Left cardiac atrium (tissue), 4 donors: ENCODE data around the gene STK31. TPM values are rescaled to one million over a fixed set of nuclear protein-coding genes. Genes with fewer than 3 reads are reported as not detected.
"Not testable (repeated sequence)": the region's sequence is repeated elsewhere in the genome, so short reads cannot be mapped to it uniquely, and the experiment has no call there.

Experiments
- ATAC-seq, 2 donors: fragments of 200-7000 bp; cut with Tn5 transposase; one replicate each; pipeline ENCODE4 v1.9.1; 2020; ENCODE audit warnings: mild to moderate bottlenecking in 2 of 2, moderate library complexity in 2 of 2
- DNase-seq: peaks from one replicate; pipeline ENCODE4 v3.0.0-alpha.2; 2020
- intact Hi-C, 2 donors: fragments of 100-400 bp; cut with DNase I; formaldehyde crosslinking; loops; one replicate each; pipeline versions ENCODE4 v1.14.1 to v1.15.1; 2022 to 2023
- long read RNA-seq: library from polyadenylated mRNA; unstranded; transcript quantifications from one replicate; pipeline ENCODE4 v2.0.0, GENCODE V29; 2021
- total RNA-seq, 2 donors: library from RNA; stranded (reverse); fragmentation: NEBNext Ultra II Directional; extraction: Animal tissue kit (Norgen Biotek cat#: 25700); gene quantifications; one replicate each; pipeline ENCODE4 v1.2.1, GENCODE V29; 2021
- donor health status: DM: no; HTN: yes; CAD: no.
- donor health status: DM: no; HTN: yes; CAD: no; lungs with severe emphysema.
- donor health status: DM: yes; HTN: yes; CAD: no.
- donor health status: Dilated cardiomyopathy.

The STK31 gene
- total RNA-seq = under 1 TPM; 0.06 to 0.21 TPM
- long read RNA-seq = 0 reads

- DNase-seq (no peak), ATAC-seq (no peak)
- intact Hi-C loops = loop anchor here (5.0 to 10.0 kb wide), 2 partner anchors 138 to 955 kb away; no protein-coding TSS in a partner anchor
Observed at GRCh38 chr7:23710000-23710399, at the start of gene STK31. Gene STK31 (plus strand): TSS chr7:23710219. CDS start chr7:23710286, 67 bp downstream.

GRCh38 chr7:23661385-23661784, 48.6 kb upstream of the STK31 start:
- ATAC-seq = no peak
- intact Hi-C loops = no loop called here

GRCh38 chr7:23662124-23662983, 47.7 kb upstream of the STK31 start:
- intact Hi-C loops = no loop called here
- DNase-seq = no peak
- no peak for ATAC-seq

More at GRCh38 chr7:23661385-23661784, 48.6 kb upstream of the STK31 start:
- no peak for DNase-seq

GRCh38 chr7:23662984-23663313, 47.1 kb upstream of the STK31 start:
- DNase-seq (no peak), ATAC-seq (no peak)
- intact Hi-C loops = no loop called here

GRCh38 chr7:23664122-23664521, 45.9 kb upstream of the STK31 start:
- ATAC-seq = no peak
- intact Hi-C loops = no loop called here
- no peak for DNase-seq

- no peak for ATAC-seq
Observed at GRCh38 chr7:23672033-23672432, 38.0 kb upstream of the STK31 start.

GRCh38 chr7:23679898-23680413, 30.1 kb upstream of the STK31 start, which contains the start of gene FAM221A:
Gene FAM221A (plus strand): TSS chr7:23680199. CDS start chr7:23680219, 20 bp downstream.
- intact Hi-C loops = loop anchor here in 1 of 2 donors (5.0 kb wide), 1 partner anchor 83 kb away; the partner anchor contains the start of gene CCDC126
- ATAC-seq (peak; percentile 100), DNase-seq (peak; percentile 93)

More at GRCh38 chr7:23672033-23672432, 38.0 kb upstream of the STK31 start:
- intact Hi-C loops = no loop called here
- no peak for DNase-seq

- DNase-seq (peak; percentile 63), ATAC-seq (peak; percentile 71 to 82)
- intact Hi-C loops = loop anchor here in 1 of 2 donors (5.0 kb wide), 1 partner anchor 83 kb away; the partner anchor contains the start of gene CCDC126
Observed at GRCh38 chr7:23680414-23681405, 29.3 kb upstream of the STK31 start.

- not testable (repeated sequence) for ATAC-seq, DNase-seq
- intact Hi-C loops = loop anchor here in 1 of 2 donors (5.0 kb wide), 1 partner anchor 87 kb away; the partner anchor contains the start of gene CCDC126
Observed at GRCh38 chr7:23684041-23684440, 26.0 kb upstream of the STK31 start.

GRCh38 chr7:23685731-23686130, 24.3 kb upstream of the STK31 start:
- no peak for DNase-seq
- ATAC-seq = peak in 1 of 2 donors; percentile 87
- intact Hi-C loops = no loop called here

GRCh38 chr7:23687011-23687410, 23.0 kb upstream of the STK31 start:
- intact Hi-C loops = no loop called here

GRCh38 chr7:23689165-23689564, 20.9 kb upstream of the STK31 start:
- DNase-seq = no peak
- intact Hi-C loops = no loop called here

More at GRCh38 chr7:23687011-23687410, 23.0 kb upstream of the STK31 start:
- ATAC-seq (peak in 1 of 2 donors; percentile 68), DNase-seq (peak; percentile 26)

GRCh38 chr7:23691320-23691719, 18.7 kb upstream of the STK31 start:
- ATAC-seq (no peak), DNase-seq (no peak)
- intact Hi-C loops = no loop called here

More at GRCh38 chr7:23689165-23689564, 20.9 kb upstream of the STK31 start:
- no peak for ATAC-seq

- intact Hi-C loops = no loop called here
- no peak for DNase-seq
Observed at GRCh38 chr7:23693224-23693623, 16.8 kb upstream of the STK31 start.

GRCh38 chr7:23696916-23697441, 13.0 kb upstream of the STK31 start:
- peak; percentile 55 for DNase-seq
- ATAC-seq = peak in 1 of 2 donors; percentile 41
- intact Hi-C loops = no loop called here

More at GRCh38 chr7:23693224-23693623, 16.8 kb upstream of the STK31 start:
- ATAC-seq = no peak

GRCh38 chr7:23698822-23699221, 11.2 kb upstream of the STK31 start:
- intact Hi-C loops = no loop called here
- ATAC-seq (no peak), DNase-seq (no peak)

GRCh38 chr7:23700046-23700445, 10.0 kb upstream of the STK31 start:
- DNase-seq = no peak
- intact Hi-C loops = no loop called here
- no peak for ATAC-seq

GRCh38 chr7:23709081-23709750, 803 bp upstream of the STK31 start:
- DNase-seq (no peak), ATAC-seq (no peak)
- intact Hi-C loops = no loop called here
